ENCODE data around the gene TESMIN. TPM values are rescaled to one million over a fixed set of nuclear protein-coding genes. Genes with fewer than 3 reads are reported as not detected.

The TESMIN gene
- total RNA-seq, 1 experiment from 2014 or later: 78.8 TPM

DNA sequence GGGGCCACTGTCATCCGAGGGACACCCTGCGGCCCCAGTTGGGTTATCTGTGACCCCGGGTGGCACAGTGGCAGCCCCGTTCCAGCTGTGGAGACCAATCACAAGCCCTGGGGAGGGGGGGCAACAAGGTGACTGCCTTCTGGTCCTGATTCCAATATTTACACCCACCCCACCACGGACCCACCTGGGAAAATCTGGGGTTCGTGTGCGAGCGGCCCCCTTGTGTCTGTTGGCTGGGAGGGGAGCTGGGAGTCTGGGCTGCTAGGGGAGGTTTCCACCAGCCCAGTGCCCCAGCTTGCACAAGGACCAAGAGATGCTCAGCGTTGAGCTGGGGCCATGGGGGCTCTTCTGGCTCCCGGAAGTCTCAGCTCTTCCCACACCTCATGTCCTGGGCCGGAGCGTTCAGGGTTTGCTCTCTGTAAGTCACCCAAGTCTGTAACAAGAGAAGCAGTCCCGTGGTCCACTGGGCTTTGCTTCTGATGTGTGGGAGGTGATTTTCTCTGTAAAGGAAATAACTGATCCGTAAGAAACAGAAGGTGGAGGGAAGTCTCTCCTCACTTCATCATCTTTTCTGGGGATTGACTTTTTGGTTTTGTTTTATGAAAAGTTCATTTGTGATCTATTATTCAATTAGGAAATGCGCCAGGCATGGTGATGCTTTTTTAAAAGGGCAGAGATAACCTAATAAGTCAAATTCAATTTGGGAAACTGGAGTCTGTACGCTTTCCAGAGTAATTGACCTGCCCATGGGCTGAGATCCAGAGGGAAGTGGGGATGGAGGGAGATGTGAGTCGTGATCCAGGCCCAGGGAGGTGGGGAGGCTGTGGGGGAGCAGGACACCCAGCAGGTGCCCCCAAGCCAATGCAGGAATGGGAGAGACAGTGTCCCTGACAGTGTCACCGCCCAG, 89.4 kb downstream of the TESMIN start (continued):
- TF ChIP-seq, protein P1, sequence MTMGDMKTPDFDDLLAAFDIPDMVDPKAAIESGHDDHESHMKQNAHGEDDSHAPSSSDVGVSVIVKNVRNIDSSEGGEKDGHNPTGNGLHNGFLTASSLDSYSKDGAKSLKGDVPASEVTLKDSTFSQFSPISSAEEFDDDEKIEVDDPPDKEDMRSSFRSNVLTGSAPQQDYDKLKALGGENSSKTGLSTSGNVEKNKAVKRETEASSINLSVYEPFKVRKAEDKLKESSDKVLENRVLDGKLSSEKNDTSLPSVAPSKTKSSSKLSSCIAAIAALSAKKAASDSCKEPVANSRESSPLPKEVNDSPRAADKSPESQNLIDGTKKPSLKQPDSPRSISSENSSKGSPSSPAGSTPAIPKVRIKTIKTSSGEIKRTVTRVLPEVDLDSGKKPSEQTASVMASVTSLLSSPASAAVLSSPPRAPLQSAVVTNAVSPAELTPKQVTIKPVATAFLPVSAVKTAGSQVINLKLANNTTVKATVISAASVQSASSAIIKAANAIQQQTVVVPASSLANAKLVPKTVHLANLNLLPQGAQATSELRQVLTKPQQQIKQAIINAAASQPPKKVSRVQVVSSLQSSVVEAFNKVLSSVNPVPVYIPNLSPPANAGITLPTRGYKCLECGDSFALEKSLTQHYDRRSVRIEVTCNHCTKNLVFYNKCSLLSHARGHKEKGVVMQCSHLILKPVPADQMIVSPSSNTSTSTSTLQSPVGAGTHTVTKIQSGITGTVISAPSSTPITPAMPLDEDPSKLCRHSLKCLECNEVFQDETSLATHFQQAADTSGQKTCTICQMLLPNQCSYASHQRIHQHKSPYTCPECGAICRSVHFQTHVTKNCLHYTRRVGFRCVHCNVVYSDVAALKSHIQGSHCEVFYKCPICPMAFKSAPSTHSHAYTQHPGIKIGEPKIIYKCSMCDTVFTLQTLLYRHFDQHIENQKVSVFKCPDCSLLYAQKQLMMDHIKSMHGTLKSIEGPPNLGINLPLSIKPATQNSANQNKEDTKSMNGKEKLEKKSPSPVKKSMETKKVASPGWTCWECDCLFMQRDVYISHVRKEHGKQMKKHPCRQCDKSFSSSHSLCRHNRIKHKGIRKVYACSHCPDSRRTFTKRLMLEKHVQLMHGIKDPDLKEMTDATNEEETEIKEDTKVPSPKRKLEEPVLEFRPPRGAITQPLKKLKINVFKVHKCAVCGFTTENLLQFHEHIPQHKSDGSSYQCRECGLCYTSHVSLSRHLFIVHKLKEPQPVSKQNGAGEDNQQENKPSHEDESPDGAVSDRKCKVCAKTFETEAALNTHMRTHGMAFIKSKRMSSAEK (CRISPR knock-in tag; IDR thresholded peaks at IDR 0.05; ENCODE audit: borderline replicate concordance): no peak
- TF ChIP-seq, protein P2, sequence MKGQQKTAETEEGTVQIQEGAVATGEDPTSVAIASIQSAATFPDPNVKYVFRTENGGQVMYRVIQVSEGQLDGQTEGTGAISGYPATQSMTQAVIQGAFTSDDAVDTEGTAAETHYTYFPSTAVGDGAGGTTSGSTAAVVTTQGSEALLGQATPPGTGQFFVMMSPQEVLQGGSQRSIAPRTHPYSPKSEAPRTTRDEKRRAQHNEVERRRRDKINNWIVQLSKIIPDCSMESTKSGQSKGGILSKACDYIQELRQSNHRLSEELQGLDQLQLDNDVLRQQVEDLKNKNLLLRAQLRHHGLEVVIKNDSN (CRISPR knock-in tag; IDR thresholded peaks at IDR 0.05): no peak
- TF ChIP-seq NFATC4 (CRISPR knock-in tag; IDR thresholded peaks at IDR 0.05): no peak
- TF ChIP-seq, protein P3, sequence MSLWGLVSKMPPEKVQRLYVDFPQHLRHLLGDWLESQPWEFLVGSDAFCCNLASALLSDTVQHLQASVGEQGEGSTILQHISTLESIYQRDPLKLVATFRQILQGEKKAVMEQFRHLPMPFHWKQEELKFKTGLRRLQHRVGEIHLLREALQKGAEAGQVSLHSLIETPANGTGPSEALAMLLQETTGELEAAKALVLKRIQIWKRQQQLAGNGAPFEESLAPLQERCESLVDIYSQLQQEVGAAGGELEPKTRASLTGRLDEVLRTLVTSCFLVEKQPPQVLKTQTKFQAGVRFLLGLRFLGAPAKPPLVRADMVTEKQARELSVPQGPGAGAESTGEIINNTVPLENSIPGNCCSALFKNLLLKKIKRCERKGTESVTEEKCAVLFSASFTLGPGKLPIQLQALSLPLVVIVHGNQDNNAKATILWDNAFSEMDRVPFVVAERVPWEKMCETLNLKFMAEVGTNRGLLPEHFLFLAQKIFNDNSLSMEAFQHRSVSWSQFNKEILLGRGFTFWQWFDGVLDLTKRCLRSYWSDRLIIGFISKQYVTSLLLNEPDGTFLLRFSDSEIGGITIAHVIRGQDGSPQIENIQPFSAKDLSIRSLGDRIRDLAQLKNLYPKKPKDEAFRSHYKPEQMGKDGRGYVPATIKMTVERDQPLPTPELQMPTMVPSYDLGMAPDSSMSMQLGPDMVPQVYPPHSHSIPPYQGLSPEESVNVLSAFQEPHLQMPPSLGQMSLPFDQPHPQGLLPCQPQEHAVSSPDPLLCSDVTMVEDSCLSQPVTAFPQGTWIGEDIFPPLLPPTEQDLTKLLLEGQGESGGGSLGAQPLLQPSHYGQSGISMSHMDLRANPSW (CRISPR knock-in tag; conservative IDR thresholded peaks at IDR 0.05; ENCODE audit: low read depth): no peak
- TF ChIP-seq ZNF121 (CRISPR knock-in tag; IDR thresholded peaks at IDR 0.05): no peak
- TF ChIP-seq ESRRA (CRISPR knock-in tag; IDR thresholded peaks at IDR 0.05; ENCODE audit: borderline replicate concordance): no peak
- no peak for TF ChIP-seq GTF2I (CRISPR knock-in tag; conservative IDR thresholded peaks at IDR 0.05)
- TF ChIP-seq ZBTB21 (CRISPR knock-in tag; IDR thresholded peaks at IDR 0.05; ENCODE audit: borderline replicate concordance): no peak
- TF ChIP-seq TP53 (CRISPR knock-in tag; IDR thresholded peaks at IDR 0.05): no peak
- TF ChIP-seq CREM (CRISPR knock-in tag; IDR thresholded peaks at IDR 0.05): no peak
- TF ChIP-seq, protein P4, sequence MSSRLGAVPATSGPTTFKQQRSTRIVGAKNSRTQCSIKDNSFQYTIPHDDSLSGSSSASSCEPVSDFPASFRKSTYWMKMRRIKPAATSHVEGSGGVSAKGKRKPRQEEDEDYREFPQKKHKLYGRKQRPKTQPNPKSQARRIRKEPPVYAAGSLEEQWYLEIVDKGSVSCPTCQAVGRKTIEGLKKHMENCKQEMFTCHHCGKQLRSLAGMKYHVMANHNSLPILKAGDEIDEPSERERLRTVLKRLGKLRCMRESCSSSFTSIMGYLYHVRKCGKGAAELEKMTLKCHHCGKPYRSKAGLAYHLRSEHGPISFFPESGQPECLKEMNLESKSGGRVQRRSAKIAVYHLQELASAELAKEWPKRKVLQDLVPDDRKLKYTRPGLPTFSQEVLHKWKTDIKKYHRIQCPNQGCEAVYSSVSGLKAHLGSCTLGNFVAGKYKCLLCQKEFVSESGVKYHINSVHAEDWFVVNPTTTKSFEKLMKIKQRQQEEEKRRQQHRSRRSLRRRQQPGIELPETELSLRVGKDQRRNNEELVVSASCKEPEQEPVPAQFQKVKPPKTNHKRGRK (CRISPR knock-in tag; IDR thresholded peaks at IDR 0.05; ENCODE audit: borderline replicate concordance): no peak

DNA sequence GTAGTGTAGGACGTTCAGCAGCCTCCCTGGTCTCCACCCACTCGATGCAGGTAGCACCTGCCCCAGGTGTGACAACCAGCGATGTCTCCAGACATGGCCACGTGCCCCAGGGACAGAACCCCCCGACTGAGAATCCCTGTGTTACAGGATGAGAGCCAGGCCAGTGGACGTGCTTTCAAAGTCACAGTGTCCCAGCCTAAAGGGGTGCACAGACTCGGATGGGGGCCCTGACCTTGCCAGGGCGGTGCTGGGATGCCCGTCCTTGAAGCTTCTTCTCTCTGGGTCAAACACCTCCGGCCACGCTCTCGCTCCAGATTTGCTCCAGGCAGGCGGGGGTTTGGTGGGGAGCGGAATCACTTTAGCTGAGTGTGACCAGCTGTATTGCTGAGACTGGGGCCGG, 90.3 kb downstream of the TESMIN start:
- ATAC-seq (no peak), DNase-seq (ENCODE audit: low spot score) (no peak)
- Mint-ChIP-seq H3K36me3 (peaks cover 11% of the 10 kb centered on the region; the same call in 1 of the 2 replicates), H3K4me3 (no peak overlapping the region), H3K27me3 (ENCODE audit: low read depth) (no peaks in the 10 kb centered on the region), H3K27ac (no peak overlapping the region), H3K9me3 (peaks cover 18% of the 10 kb centered on the region), H3K4me1 (peaks cover 6% of the 10 kb centered on the region; the same call in 1 of the 2 replicates)
- ChIA-PET POLR2A (no interaction called here), CTCF (interaction anchor here (1.4 kb wide), 1 partner anchor 28 kb away, joined by 3 read pairs; no protein-coding TSS in a partner anchor)
- TF ChIP-seq TEAD4 (CRISPR knock-in tag; IDR thresholded peaks at IDR 0.05) (no peak), ZNF671 (CRISPR knock-in tag; IDR thresholded peaks at IDR 0.05) (no peak), HMGA2 (CRISPR knock-in tag; IDR thresholded peaks at IDR 0.05) (no peak), MYBL2 (CRISPR knock-in tag; IDR thresholded peaks at IDR 0.05) (no peak), KAT7 (CRISPR knock-in tag; IDR thresholded peaks at IDR 0.05; ENCODE audit: borderline replicate concordance) (no peak), ESRRA (CRISPR knock-in tag; IDR thresholded peaks at IDR 0.05; ENCODE audit: borderline replicate concordance) (no peak)
